ENCODE measurements around the gene ADORA1. TPM values are rescaled to one million over a fixed set of nuclear protein-coding genes. Genes with fewer than 3 reads are reported as not detected.

Gene ADORA1
- total and polyA plus RNA-seq, 10 of the 15 experiments (the other 5 are each of a cell fraction or from before 2014, with no cell fraction given): not detected

DNA sequence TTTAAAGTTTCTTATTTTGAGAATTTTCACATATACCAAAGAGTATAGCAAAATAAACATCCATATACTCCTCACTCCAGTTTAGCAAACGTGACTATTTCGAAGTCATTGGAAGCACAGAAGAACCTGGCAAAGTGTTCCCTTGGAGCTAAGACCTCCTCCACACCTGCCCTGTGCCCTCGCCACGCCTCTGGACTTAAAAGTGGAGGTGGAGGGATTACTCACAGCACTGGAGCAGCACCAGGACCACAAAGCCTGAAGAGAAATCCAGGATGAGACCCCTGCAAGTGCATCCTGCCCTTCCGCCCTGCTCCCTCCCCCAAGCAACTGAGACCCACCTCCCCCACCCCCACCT, 58.5 kb downstream of the ADORA1 start (continued):
- TF ChIP-seq, protein P1, sequence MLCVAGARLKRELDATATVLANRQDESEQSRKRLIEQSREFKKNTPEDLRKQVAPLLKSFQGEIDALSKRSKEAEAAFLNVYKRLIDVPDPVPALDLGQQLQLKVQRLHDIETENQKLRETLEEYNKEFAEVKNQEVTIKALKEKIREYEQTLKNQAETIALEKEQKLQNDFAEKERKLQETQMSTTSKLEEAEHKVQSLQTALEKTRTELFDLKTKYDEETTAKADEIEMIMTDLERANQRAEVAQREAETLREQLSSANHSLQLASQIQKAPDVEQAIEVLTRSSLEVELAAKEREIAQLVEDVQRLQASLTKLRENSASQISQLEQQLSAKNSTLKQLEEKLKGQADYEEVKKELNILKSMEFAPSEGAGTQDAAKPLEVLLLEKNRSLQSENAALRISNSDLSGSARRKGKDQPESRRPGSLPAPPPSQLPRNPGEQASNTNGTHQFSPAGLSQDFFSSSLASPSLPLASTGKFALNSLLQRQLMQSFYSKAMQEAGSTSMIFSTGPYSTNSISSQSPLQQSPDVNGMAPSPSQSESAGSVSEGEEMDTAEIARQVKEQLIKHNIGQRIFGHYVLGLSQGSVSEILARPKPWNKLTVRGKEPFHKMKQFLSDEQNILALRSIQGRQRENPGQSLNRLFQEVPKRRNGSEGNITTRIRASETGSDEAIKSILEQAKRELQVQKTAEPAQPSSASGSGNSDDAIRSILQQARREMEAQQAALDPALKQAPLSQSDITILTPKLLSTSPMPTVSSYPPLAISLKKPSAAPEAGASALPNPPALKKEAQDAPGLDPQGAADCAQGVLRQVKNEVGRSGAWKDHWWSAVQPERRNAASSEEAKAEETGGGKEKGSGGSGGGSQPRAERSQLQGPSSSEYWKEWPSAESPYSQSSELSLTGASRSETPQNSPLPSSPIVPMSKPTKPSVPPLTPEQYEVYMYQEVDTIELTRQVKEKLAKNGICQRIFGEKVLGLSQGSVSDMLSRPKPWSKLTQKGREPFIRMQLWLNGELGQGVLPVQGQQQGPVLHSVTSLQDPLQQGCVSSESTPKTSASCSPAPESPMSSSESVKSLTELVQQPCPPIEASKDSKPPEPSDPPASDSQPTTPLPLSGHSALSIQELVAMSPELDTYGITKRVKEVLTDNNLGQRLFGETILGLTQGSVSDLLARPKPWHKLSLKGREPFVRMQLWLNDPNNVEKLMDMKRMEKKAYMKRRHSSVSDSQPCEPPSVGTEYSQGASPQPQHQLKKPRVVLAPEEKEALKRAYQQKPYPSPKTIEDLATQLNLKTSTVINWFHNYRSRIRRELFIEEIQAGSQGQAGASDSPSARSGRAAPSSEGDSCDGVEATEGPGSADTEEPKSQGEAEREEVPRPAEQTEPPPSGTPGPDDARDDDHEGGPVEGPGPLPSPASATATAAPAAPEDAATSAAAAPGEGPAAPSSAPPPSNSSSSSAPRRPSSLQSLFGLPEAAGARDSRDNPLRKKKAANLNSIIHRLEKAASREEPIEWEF (IDR thresholded peaks at IDR 0.05; ENCODE audit: insufficient replicate concordance, low read depth, low read length): no peak

DNA sequence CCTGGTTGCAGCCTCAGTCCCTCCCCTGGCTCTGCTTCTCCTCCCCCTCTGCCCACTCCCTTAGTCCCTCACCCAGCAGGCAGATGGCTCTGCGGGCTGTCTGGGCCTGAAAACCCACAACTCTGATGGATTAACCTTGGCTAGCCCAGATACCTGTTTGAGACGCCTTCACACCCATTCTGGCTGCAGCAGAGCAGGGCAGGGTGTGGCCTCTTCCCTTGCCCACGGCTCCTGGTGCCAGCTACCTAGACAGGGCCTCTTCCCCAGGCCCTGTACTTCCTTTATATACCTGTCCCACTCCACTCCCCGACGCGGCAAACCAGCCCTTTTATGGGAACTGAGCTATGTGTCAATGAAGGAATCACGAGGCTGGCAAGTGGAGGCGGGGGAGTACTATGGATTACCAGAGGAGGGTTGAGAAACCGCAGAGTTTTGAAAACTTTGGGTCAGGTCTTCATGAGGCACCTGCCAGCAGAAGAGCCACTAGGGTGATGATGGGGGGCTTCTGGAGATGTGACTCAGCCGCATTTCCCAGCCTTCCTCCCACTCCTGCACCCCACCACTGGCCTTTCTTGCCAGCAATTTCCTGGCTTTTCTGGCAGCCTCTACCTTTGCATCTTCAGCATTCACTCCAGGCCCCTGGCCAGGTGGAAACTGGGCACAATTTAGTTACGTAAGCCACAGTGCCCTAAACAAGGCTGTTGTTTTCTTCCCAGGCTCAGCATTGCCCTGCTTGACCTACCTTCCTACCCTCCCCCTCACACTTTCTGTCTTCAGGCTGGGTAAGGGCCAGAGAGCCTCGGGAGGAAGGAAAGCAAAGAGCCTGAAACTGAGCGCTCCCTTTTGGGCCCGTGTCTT, 59.1 kb downstream of the ADORA1 start, which contains the start of gene CHI3L1:
CHI3L1 (minus strand) TSS at position 259 of the 858 bp plus-strand sequence; CDS start at position 178, 81 bp downstream.
- no peak within 1 kb of the TSS for H3K4me2 ChIP-seq (ENCODE audit: control insufficient read depth, insufficient read depth)
- 13% methylated on average over 14 of the region's 14 CpGs for WGBS (ENCODE audit: insufficient coverage, insufficient replicate concordance, low lambda C conversion rate, missing lambda C conversion rate)
- H3K9ac ChIP-seq (ENCODE audit: control insufficient read depth, insufficient read depth, low read length): no peak within 1 kb of the TSS
- BruUV-seq (replicated peaks): no TSS peak
- H3K79me2 ChIP-seq (ENCODE audit: control insufficient read depth, insufficient read depth, low read length): no peaks in the 10 kb centered on the region
- no peak for FAIRE-seq
- ChIA-PET SMC1A (ENCODE audit: uncharacterized antibody, unreplicated experiment) (no interaction called here), POLR2A (no interaction called here), CTCF (interaction anchor here (1.4 to 1.6 kb wide), 4 partner anchors 10 to 147 kb away, joined by 3 to 7 read pairs (median 6); no protein-coding TSS in a partner anchor), RAD21 (ENCODE audit: unreplicated experiment) (no interaction called here)
- H3K27ac ChIP-seq (ENCODE audit: control insufficient read depth, insufficient read depth): no peak within 1 kb of the TSS
- no peak within 1 kb of the TSS for H2AFZ ChIP-seq (ENCODE audit: control insufficient read depth, low read depth, low read length)
- H3K9me3 ChIP-seq (replicated peaks; ENCODE audit: control insufficient read depth, insufficient read depth, low read length): no peaks in the 10 kb centered on the region
- no peaks in the 10 kb centered on the region for H4K20me1 ChIP-seq (ENCODE audit: control insufficient read depth, insufficient read depth)
- H3K4me3 ChIP-seq: no peak within 1 kb of the TSS
- H3K36me3 ChIP-seq (ENCODE audit: control insufficient read depth in 2 of 2, insufficient read depth in 2 of 2, low read length in 1 of 2): no peaks in the 10 kb centered on the region
- no peaks in the 10 kb centered on the region; a peak in 1 of 4 replicates for H3K27me3 ChIP-seq (replicated peaks in 1 of 2; ENCODE audit: control insufficient read depth in 2 of 2, insufficient read depth in 2 of 2, low read length in 1 of 2)
- in situ Hi-C loops (cut with MboI): no loop called here
- intact Hi-C loops (cut with micrococcal nuclease; ENCODE audit: unreplicated experiment): no loop called here
- no peaks in the 10 kb centered on the region for H3K4me1 ChIP-seq (ENCODE audit: control insufficient read depth, insufficient read depth, low read length)
- no peak for DNase-seq (ENCODE audit: low read depth, low spot score)
- ATAC-seq: no peak
- TF ChIP-seq SUZ12 (IDR thresholded peaks at IDR 0.05; ENCODE audit: unreplicated experiment): no peak
- TF ChIP-seq SREBF1 (IDR thresholded peaks at IDR 0.05; ENCODE audit: low read length): no peak
- TF ChIP-seq, protein P2, sequence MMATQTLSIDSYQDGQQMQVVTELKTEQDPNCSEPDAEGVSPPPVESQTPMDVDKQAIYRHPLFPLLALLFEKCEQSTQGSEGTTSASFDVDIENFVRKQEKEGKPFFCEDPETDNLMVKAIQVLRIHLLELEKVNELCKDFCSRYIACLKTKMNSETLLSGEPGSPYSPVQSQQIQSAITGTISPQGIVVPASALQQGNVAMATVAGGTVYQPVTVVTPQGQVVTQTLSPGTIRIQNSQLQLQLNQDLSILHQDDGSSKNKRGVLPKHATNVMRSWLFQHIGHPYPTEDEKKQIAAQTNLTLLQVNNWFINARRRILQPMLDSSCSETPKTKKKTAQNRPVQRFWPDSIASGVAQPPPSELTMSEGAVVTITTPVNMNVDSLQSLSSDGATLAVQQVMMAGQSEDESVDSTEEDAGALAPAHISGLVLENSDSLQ (IDR thresholded peaks at IDR 0.05): no peak
- TF ChIP-seq MTA3 (IDR thresholded peaks at IDR 0.05; ENCODE audit: borderline replicate concordance, low read length): no peak
- no peak for TF ChIP-seq NFYA (IDR thresholded peaks at IDR 0.05; ENCODE audit: borderline replicate concordance, low read depth, low read length)
- TF ChIP-seq HDAC6 (IDR thresholded peaks at IDR 0.05; ENCODE audit: unreplicated experiment): no peak
- TF ChIP-seq PAX8 (IDR thresholded peaks at IDR 0.05): no peak
- TF ChIP-seq, protein P3, sequence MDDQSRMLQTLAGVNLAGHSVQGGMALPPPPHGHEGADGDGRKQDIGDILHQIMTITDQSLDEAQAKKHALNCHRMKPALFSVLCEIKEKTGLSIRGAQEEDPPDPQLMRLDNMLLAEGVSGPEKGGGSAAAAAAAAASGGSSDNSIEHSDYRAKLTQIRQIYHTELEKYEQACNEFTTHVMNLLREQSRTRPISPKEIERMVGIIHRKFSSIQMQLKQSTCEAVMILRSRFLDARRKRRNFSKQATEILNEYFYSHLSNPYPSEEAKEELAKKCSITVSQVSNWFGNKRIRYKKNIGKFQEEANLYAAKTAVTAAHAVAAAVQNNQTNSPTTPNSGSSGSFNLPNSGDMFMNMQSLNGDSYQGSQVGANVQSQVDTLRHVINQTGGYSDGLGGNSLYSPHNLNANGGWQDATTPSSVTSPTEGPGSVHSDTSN (IDR thresholded peaks at IDR 0.05; ENCODE audit: insufficient replicate concordance, low read depth, low read length): no peak
- TF ChIP-seq WRNIP1 (IDR thresholded peaks at IDR 0.05; ENCODE audit: borderline replicate concordance, low read depth, low read length): no peak
- TF ChIP-seq ZZZ3 (IDR thresholded peaks at IDR 0.05; ENCODE audit: control insufficient read depth, insufficient read length, low read depth): no peak
- TF ChIP-seq RAD51 (IDR thresholded peaks at IDR 0.05): no peak
- TF ChIP-seq MYB (IDR thresholded peaks at IDR 0.05; ENCODE audit: borderline replicate concordance, low read depth, low read length): no peak
- TF ChIP-seq RAD21 (IDR thresholded peaks at IDR 0.05; ENCODE audit: insufficient read depth, low read depth, low read length): no peak
- TF ChIP-seq NFXL1 (IDR thresholded peaks at IDR 0.05; ENCODE audit: borderline replicate concordance): no peak

Measured in GM12878 (cell line).